SU-DHL-6 (cell line): ENCODE measurements around the gene APOC3.

Source experiments
- H2AFZ ChIP-seq: fragments of 200-600 bp; sonication (generic); 2 replicates; pipeline ENCODE4 v1.6.1; 2014; ENCODE audit warnings: low read depth, mild to moderate bottlenecking, moderate library complexity, mixed read lengths, antibody characterized with exemption, low read length; ENCODE audit not compliant: severe bottlenecking
- H3F3A ChIP-seq: fragments of 200-600 bp; shearing (Covaris generic); 2 replicates; pipeline ENCODE4 v1.6.0; 2016; ENCODE audit warnings: antibody characterized with exemption, mild to moderate bottlenecking; ENCODE audit not compliant: insufficient read depth
- H3K27ac ChIP-seq: fragments of 200-600 bp; sonication (generic); 2 replicates; pipeline ENCODE4 v1.5.1; 2016; ENCODE audit warnings: low read depth, mild to moderate bottlenecking, low read length, moderate library complexity, mixed read lengths
- H3K27me3 ChIP-seq: fragments of 200-600 bp; sonication (generic), shearing (Covaris generic); 2 replicates; pipeline ENCODE4 v1.6.0; 2014; ENCODE audit warnings: mild to moderate bottlenecking, low read length
- H3K36me3 ChIP-seq: fragments of 200-600 bp; sonication (generic); 2 replicates; pipeline ENCODE4 v1.6.1; 2014; ENCODE audit warnings: mild to moderate bottlenecking, low read length, mixed read lengths
- H3K4me2 ChIP-seq: fragments of 300-600, 200-600 bp; shearing (Covaris generic), sonication (generic); 2 replicates; pipeline ENCODE4 v1.6.0; 2014; ENCODE audit warnings: low read length, low read depth, mild to moderate bottlenecking; ENCODE audit not compliant: poor library complexity, severe bottlenecking
- H3K4me3 ChIP-seq: fragments of 200-600 bp; sonication (generic); 2 replicates; pipeline ENCODE4 v1.5.1; 2014; ENCODE audit warnings: antibody characterized with exemption, low read length, mild to moderate bottlenecking, mixed read lengths; ENCODE audit not compliant: insufficient read depth, poor library complexity, severe bottlenecking
- H3K79me2 ChIP-seq: fragments of 200-600 bp; sonication (generic); 2 replicates; pipeline ENCODE4 v1.6.1; 2014; ENCODE audit warnings: mild to moderate bottlenecking, low read length, moderate library complexity; ENCODE audit not compliant: insufficient read depth
- H3K9ac ChIP-seq: fragments of 200-600 bp; sonication (generic); 2 replicates; pipeline ENCODE4 v1.7.0; 2014; ENCODE audit warnings: mild to moderate bottlenecking, low read length
- H3K9me2 ChIP-seq: fragments of 200-600 bp; sonication (generic); replicated peaks from 2 replicates; pipeline ENCODE4 v1.6.1; 2014; ENCODE audit warnings: low read length; ENCODE audit not compliant: insufficient read depth
- H3K9me3 ChIP-seq: fragments of 200-600 bp; sonication (generic); 2 replicates; pipeline ENCODE4 v1.6.1; 2014; ENCODE audit warnings: low read length, mixed read lengths; ENCODE audit not compliant: insufficient read depth
- H4K20me1 ChIP-seq: fragments of 200-600 bp; sonication (generic); 2 replicates; pipeline ENCODE4 v1.6.1; 2014; ENCODE audit warnings: low read depth, mild to moderate bottlenecking, antibody characterized with exemption, low read length, moderate library complexity, mixed read lengths
- EZH2phosphoT487 ChIP-seq: fragments of 200-600 bp; sonication (generic), shearing (Covaris generic); conservative IDR thresholded peaks from 2 replicates; pipeline ENCODE4 v1.6.1; 2018; ENCODE audit warnings: mild to moderate bottlenecking, antibody characterized with exemption, low read length, moderate library complexity, mixed read lengths
- TF ChIP-seq, protein P1 (sequence below): fragments of 200-600 bp; sonication (generic); IDR thresholded peaks from one replicate; pipeline ENCODE4 v1.5.1; 2017; ENCODE audit warnings: antibody characterized with exemption, mild to moderate bottlenecking, low read length, moderate library complexity; ENCODE audit not compliant: insufficient read depth, poor library complexity, severe bottlenecking

The APOC3 gene

DNA sequence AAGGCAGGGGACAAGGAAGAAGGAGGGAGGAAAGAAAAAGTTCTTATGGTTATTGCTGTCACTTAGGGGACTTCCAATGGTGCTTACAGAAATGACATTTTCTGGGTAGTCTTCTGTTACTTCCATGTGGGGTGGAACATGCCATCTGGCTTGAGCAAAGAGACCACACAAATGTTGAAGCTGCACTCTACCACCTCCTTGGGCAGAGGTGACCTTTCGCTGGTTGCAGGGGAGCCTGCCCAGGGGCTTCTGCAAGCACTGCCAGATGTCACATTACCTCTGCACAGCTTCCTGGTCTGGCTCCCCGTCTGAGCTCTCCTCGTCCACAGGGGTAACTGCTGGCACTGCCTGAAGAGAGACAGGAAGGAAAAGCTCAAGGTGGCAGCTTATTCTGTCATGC, 40.3 kb downstream of the APOC3 start:
- H3K4me2 ChIP-seq: no peak overlapping the region
- TF ChIP-seq EZH2phosphoT487: no peak
- TF ChIP-seq, protein P1, sequence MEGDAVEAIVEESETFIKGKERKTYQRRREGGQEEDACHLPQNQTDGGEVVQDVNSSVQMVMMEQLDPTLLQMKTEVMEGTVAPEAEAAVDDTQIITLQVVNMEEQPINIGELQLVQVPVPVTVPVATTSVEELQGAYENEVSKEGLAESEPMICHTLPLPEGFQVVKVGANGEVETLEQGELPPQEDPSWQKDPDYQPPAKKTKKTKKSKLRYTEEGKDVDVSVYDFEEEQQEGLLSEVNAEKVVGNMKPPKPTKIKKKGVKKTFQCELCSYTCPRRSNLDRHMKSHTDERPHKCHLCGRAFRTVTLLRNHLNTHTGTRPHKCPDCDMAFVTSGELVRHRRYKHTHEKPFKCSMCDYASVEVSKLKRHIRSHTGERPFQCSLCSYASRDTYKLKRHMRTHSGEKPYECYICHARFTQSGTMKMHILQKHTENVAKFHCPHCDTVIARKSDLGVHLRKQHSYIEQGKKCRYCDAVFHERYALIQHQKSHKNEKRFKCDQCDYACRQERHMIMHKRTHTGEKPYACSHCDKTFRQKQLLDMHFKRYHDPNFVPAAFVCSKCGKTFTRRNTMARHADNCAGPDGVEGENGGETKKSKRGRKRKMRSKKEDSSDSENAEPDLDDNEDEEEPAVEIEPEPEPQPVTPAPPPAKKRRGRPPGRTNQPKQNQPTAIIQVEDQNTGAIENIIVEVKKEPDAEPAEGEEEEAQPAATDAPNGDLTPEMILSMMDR: no peak
- no peaks in the 10 kb centered on the region for H3K79me2 ChIP-seq
- no peaks in the 10 kb centered on the region; the same call in 1 of the 2 replicates for H3K36me3 ChIP-seq
- no peak overlapping the region for H3K4me3 ChIP-seq
- no peaks in the 10 kb centered on the region for H4K20me1 ChIP-seq
- no peak overlapping the region for H2AFZ ChIP-seq
- no peaks in the 10 kb centered on the region for H3F3A ChIP-seq
- no peak overlapping the region for H3K9ac ChIP-seq
- no peaks in the 10 kb centered on the region for H3K27me3 ChIP-seq
- H3K27ac ChIP-seq: no peak overlapping the region
- no peaks in the 10 kb centered on the region for H3K9me2 ChIP-seq
- no peaks in the 10 kb centered on the region for H3K9me3 ChIP-seq

DNA sequence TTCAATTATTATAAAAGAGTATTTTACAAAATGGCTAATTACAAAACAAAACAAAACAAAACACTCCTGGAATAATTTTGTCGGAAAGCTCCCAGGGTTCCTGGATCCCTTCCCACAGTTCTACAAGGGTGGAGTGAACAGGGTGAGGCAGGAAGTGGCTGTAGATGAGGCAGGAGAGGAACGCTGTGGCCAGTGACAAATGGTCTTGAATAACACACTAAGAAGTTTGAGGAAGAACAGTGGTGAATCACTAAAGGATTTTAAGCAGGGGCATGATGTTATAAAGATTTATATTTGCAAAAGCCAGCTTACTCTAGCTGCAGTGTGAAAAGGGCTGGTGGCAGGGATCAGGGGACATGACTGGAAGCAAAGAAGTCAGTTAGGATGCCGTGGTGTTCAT, 41.5 kb downstream of the APOC3 start:
- Histone ChIP-seq H3K4me2 (no peak overlapping the region), H4K20me1 (no peaks in the 10 kb centered on the region), H2AFZ (no peak overlapping the region), H3K9ac (no peak overlapping the region), H3K36me3 (no peaks in the 10 kb centered on the region; the same call in 1 of the 2 replicates), H3K9me2 (no peaks in the 10 kb centered on the region), H3F3A (no peaks in the 10 kb centered on the region), H3K27me3 (no peaks in the 10 kb centered on the region), H3K4me3 (no peak overlapping the region), H3K27ac (no peak overlapping the region), H3K9me3 (no peaks in the 10 kb centered on the region), H3K79me2 (no peaks in the 10 kb centered on the region)
- no peak for TF ChIP-seq EZH2phosphoT487
- TF ChIP-seq, protein P1: no peak

DNA sequence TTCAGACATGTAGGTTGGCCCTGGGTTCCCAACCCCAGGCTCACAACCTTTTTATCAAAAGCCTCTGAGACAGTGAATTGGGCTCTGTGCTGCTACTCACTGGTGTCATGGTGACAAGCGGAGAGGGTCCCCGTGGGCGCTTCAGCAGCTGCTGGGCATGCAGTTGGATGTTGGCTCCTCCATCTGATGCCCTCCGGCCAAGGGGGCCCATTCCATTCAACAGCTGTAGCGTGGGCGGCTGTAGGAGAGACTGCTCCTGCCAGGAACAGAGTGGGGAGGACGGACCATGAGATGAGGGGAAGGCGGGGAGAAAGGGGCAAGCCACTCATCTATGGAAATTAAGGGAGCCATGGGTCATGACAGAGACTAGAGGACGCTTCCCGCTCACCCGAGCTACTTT, 43.7 kb downstream of the APOC3 start:
- Histone ChIP-seq H3K27ac (no peak overlapping the region), H4K20me1 (no peaks in the 10 kb centered on the region), H3K9ac (no peak overlapping the region), H3K27me3 (no peaks in the 10 kb centered on the region), H3K4me3 (no peak overlapping the region), H3K9me3 (no peaks in the 10 kb centered on the region), H3K79me2 (no peaks in the 10 kb centered on the region), H3K4me2 (no peak overlapping the region), H3K36me3 (no peaks in the 10 kb centered on the region; the same call in 1 of the 2 replicates), H2AFZ (no peak overlapping the region), H3F3A (no peaks in the 10 kb centered on the region), H3K9me2 (no peaks in the 10 kb centered on the region)
- TF ChIP-seq EZH2phosphoT487: no peak
- TF ChIP-seq, protein P1: no peak
